ENCODE data around the gene MGAT5. TPM values are rescaled to one million over a fixed set of nuclear protein-coding genes. Genes with fewer than 3 reads are reported as not detected.

The MGAT5 gene
- total and polyA plus RNA-seq, 4 experiments from 2014 or later = 4.4 to 81.3 (median 48.0) TPM

- Histone ChIP-seq H3K9me3 (ENCODE audit: control insufficient read depth in 1 of 2, low read length in 2 of 2) (no peaks in the 10 kb centered on the region), H3K36me3 (ENCODE audit: insufficient read depth, low read length) (peaks cover 11% of the 10 kb centered on the region), H3K4me1 (ENCODE audit: insufficient read depth, low read length) (peaks cover 51% of the 10 kb centered on the region), H3K4me3 (ENCODE audit: low read length in 2 of 2) (no peak overlapping the region), H3K27me3 (ENCODE audit: insufficient read depth, low read length) (no peaks in the 10 kb centered on the region), H3K27ac (ENCODE audit: low read depth, low read length) (no peak overlapping the region)
- CTCF ChIA-PET (ENCODE audit: partially characterized antibody) = interaction anchor here (1.8 to 5.9 kb wide), 7 partner anchors 10 to 524 kb away, joined by 5 to 173 read pairs (median 14); no protein-coding TSS in a partner anchor
- H3K4me3 Mint-ChIP-seq = peak overlapping the region in 5 of 8 donors; percentile 13 to 62 (median 45)
- no peaks in the 10 kb centered on the region for H3K9me3 Mint-ChIP-seq
- H3K36me3 Mint-ChIP-seq = peaks cover 11 to 29% of the 10 kb centered on the region in 2 donors
- POLR2A ChIA-PET (ENCODE audit: partially characterized antibody) = interaction anchor here (3.6 kb wide), 1 partner anchor 290 kb away, joined by 58 read pairs; no protein-coding TSS in a partner anchor
- H3K27ac Mint-ChIP-seq = peak overlapping the region in 5 of 7 donors; percentile 10 to 81 (median 14)
- intact Hi-C loops (cut with micrococcal nuclease) = loop anchor here (5.0 kb wide), 1 partner anchor 203 kb away; no protein-coding TSS in a partner anchor
- peaks cover 50 to 69% (median 57%) of the 10 kb centered on the region in 4 donors for H3K4me1 Mint-ChIP-seq
- H3K27me3 Mint-ChIP-seq = no peaks in the 10 kb centered on the region
- DNase-seq = peak in 1 of 5 donors; percentile 16
These were observed 156.1 kb downstream of the MGAT5 start for GRCh38 chr2:134410006-134410405.

- CTCF ChIA-PET (ENCODE audit: partially characterized antibody) = interaction anchor here (0.8 to 5.9 kb wide), 23 partner anchors 10 to 525 kb away, joined by 3 to 173 read pairs (median 7); no protein-coding TSS in a partner anchor
- Mint-ChIP-seq H3K36me3 (peaks cover 11 to 27% of the 10 kb centered on the region in 2 donors), H3K4me1 (peaks cover 50 to 64% (median 57%) of the 10 kb centered on the region in 4 donors), H3K9me3 (no peaks in the 10 kb centered on the region), H3K27me3 (no peaks in the 10 kb centered on the region), H3K4me3 (peak overlapping the region in 3 of 8 donors; percentile 31 to 52 (median 33)), H3K27ac (peak overlapping the region; percentile 52 to 88 (median 72))
- DNase-seq = no peak
- intact Hi-C loops (cut with micrococcal nuclease) = loop anchor here (5.0 kb wide), 1 partner anchor 204 kb away; no protein-coding TSS in a partner anchor
- Histone ChIP-seq H3K27me3 (ENCODE audit: insufficient read depth, low read length) (no peaks in the 10 kb centered on the region), H3K4me1 (ENCODE audit: insufficient read depth, low read length) (peaks cover 51% of the 10 kb centered on the region), H3K27ac (ENCODE audit: low read depth, low read length) (no peak overlapping the region), H3K9me3 (ENCODE audit: control insufficient read depth in 1 of 2, low read length in 2 of 2) (no peaks in the 10 kb centered on the region), H3K36me3 (ENCODE audit: insufficient read depth, low read length) (peaks cover 11% of the 10 kb centered on the region), H3K4me3 (ENCODE audit: low read length in 2 of 2) (no peak overlapping the region)
- POLR2A ChIA-PET (ENCODE audit: partially characterized antibody) = interaction anchor here (1.4 to 3.6 kb wide), 4 partner anchors 10 to 290 kb away, joined by 3 to 58 read pairs (median 4); no protein-coding TSS in a partner anchor
These were observed 157.0 kb downstream of the MGAT5 start for GRCh38 chr2:134410831-134411231.

- Mint-ChIP-seq H3K27me3 (no peaks in the 10 kb centered on the region), H3K4me1 (peaks cover 50 to 63% (median 56%) of the 10 kb centered on the region in 4 donors), H3K9me3 (no peaks in the 10 kb centered on the region), H3K36me3 (peaks cover 8 to 25% of the 10 kb centered on the region in 2 donors), H3K4me3 (peak overlapping the region in 4 of 8 donors; percentile 6 to 41 (median 21)), H3K27ac (peak overlapping the region; percentile 36 to 88 (median 63))
- ChIA-PET POLR2A (ENCODE audit: partially characterized antibody) (interaction anchor here (0.9 to 3.6 kb wide), 5 partner anchors 9 to 291 kb away, joined by 3 to 58 read pairs (median 4); no protein-coding TSS in a partner anchor), CTCF (ENCODE audit: partially characterized antibody) (interaction anchor here (0.6 to 5.9 kb wide), 51 partner anchors 8 to 567 kb away, joined by 3 to 173 read pairs (median 4); no protein-coding TSS in a partner anchor)
- peaks cover 11% of the 10 kb centered on the region for H3K36me3 ChIP-seq (ENCODE audit: insufficient read depth, low read length)
- no peaks in the 10 kb centered on the region for H3K27me3 ChIP-seq (ENCODE audit: insufficient read depth, low read length)
- H3K9me3 ChIP-seq (ENCODE audit: control insufficient read depth in 1 of 2, low read length in 2 of 2) = no peaks in the 10 kb centered on the region
- no peak for DNase-seq
- peaks cover 51% of the 10 kb centered on the region for H3K4me1 ChIP-seq (ENCODE audit: insufficient read depth, low read length)
- no peak overlapping the region for H3K27ac ChIP-seq (ENCODE audit: low read depth, low read length)
- intact Hi-C loops (cut with micrococcal nuclease) = loop anchor here (5.0 kb wide), 1 partner anchor 204 kb away; no protein-coding TSS in a partner anchor
- no peak overlapping the region for H3K4me3 ChIP-seq (ENCODE audit: low read length in 2 of 2)
These were observed 157.5 kb downstream of the MGAT5 start for GRCh38 chr2:134411279-134411827.

GRCh38 chr2:134411828-134412638, 158.2 kb downstream of the MGAT5 start:
- Histone ChIP-seq H3K36me3 (ENCODE audit: insufficient read depth, low read length) (peaks cover 11% of the 10 kb centered on the region), H3K27me3 (ENCODE audit: insufficient read depth, low read length) (no peaks in the 10 kb centered on the region), H3K27ac (ENCODE audit: low read depth, low read length) (no peak overlapping the region), H3K9me3 (ENCODE audit: control insufficient read depth in 1 of 2, low read length in 2 of 2) (no peaks in the 10 kb centered on the region), H3K4me3 (ENCODE audit: low read length in 2 of 2) (no peak overlapping the region), H3K4me1 (ENCODE audit: insufficient read depth, low read length) (peaks cover 51% of the 10 kb centered on the region)
- H3K27ac Mint-ChIP-seq = peak overlapping the region in 6 of 7 donors; percentile 36 to 83 (median 56)
- no peaks in the 10 kb centered on the region for H3K27me3 Mint-ChIP-seq
- H3K9me3 Mint-ChIP-seq = no peaks in the 10 kb centered on the region
- ChIA-PET POLR2A (ENCODE audit: partially characterized antibody) (interaction anchor here (0.9 to 3.6 kb wide), 6 partner anchors 9 to 292 kb away, joined by 3 to 58 read pairs (median 4); no protein-coding TSS in a partner anchor), CTCF (ENCODE audit: partially characterized antibody) (interaction anchor here (0.6 to 5.9 kb wide), 53 partner anchors 8 to 568 kb away, joined by 3 to 173 read pairs (median 4); no protein-coding TSS in a partner anchor)
- H3K4me3 Mint-ChIP-seq = peak overlapping the region in 4 of 8 donors; percentile 6 to 18 (median 14)
- DNase-seq = peak; percentile 68 to 77 (median 73)
- intact Hi-C loops (cut with micrococcal nuclease) = loop anchor here (1.0 to 5.0 kb wide), 4 partner anchors 168 to 526 kb away; no protein-coding TSS in a partner anchor
- peaks cover 48 to 56% (median 54%) of the 10 kb centered on the region in 4 donors for H3K4me1 Mint-ChIP-seq
- H3K36me3 Mint-ChIP-seq = peaks cover 7 to 23% of the 10 kb centered on the region in 2 donors

GRCh38 chr2:134412639-134412999, 158.7 kb downstream of the MGAT5 start:
- Histone ChIP-seq H3K4me3 (ENCODE audit: low read length in 2 of 2) (no peak overlapping the region), H3K36me3 (ENCODE audit: insufficient read depth, low read length) (peaks cover 8% of the 10 kb centered on the region), H3K9me3 (ENCODE audit: control insufficient read depth in 1 of 2, low read length in 2 of 2) (no peaks in the 10 kb centered on the region), H3K27me3 (ENCODE audit: insufficient read depth, low read length) (no peaks in the 10 kb centered on the region), H3K4me1 (ENCODE audit: insufficient read depth, low read length) (peaks cover 47% of the 10 kb centered on the region), H3K27ac (ENCODE audit: low read depth, low read length) (no peak overlapping the region)
- Mint-ChIP-seq H3K9me3 (no peaks in the 10 kb centered on the region), H3K27me3 (no peaks in the 10 kb centered on the region), H3K4me3 (no peak overlapping the region), H3K36me3 (peaks cover 11 to 23% of the 10 kb centered on the region in 2 donors), H3K4me1 (peaks cover 42 to 50% (median 48%) of the 10 kb centered on the region in 4 donors), H3K27ac (no peak overlapping the region)
- ChIA-PET CTCF (ENCODE audit: partially characterized antibody) (interaction anchor here (0.9 to 5.9 kb wide), 35 partner anchors 8 to 527 kb away, joined by 3 to 173 read pairs (median 5); no protein-coding TSS in a partner anchor), POLR2A (ENCODE audit: partially characterized antibody) (interaction anchor here (1.1 to 3.6 kb wide), 3 partner anchors 8 to 292 kb away, joined by 3 to 58 read pairs (median 5); no protein-coding TSS in a partner anchor)
- no peak for DNase-seq
- intact Hi-C loops (cut with micrococcal nuclease) = loop anchor here (1.0 to 5.0 kb wide), 4 partner anchors 168 to 526 kb away; no protein-coding TSS in a partner anchor

- intact Hi-C loops (cut with micrococcal nuclease) = loop anchor here (5.0 kb wide), 1 partner anchor 206 kb away; no protein-coding TSS in a partner anchor
- ChIA-PET POLR2A (ENCODE audit: partially characterized antibody) (interaction anchor here (3.6 kb wide), 1 partner anchor 293 kb away, joined by 58 read pairs; no protein-coding TSS in a partner anchor), CTCF (ENCODE audit: partially characterized antibody) (interaction anchor here (1.4 to 5.9 kb wide), 6 partner anchors 10 to 528 kb away, joined by 3 to 173 read pairs (median 46); no protein-coding TSS in a partner anchor)
- no peak overlapping the region for H3K27ac ChIP-seq (ENCODE audit: low read depth, low read length)
- H3K9me3 ChIP-seq (ENCODE audit: control insufficient read depth in 1 of 2, low read length in 2 of 2) = no peaks in the 10 kb centered on the region
- no peak overlapping the region for H3K4me3 ChIP-seq (ENCODE audit: low read length in 2 of 2)
- no peaks in the 10 kb centered on the region for H3K27me3 Mint-ChIP-seq
- no peak for DNase-seq
- H3K36me3 Mint-ChIP-seq = peaks cover 18 to 31% of the 10 kb centered on the region in 2 donors
- H3K9me3 Mint-ChIP-seq = no peaks in the 10 kb centered on the region
- peak overlapping the region in 3 of 7 donors; percentile 3 to 18 (median 9) for H3K27ac Mint-ChIP-seq
- H3K36me3 ChIP-seq (ENCODE audit: insufficient read depth, low read length) = peaks cover 11% of the 10 kb centered on the region
- H3K4me1 ChIP-seq (ENCODE audit: insufficient read depth, low read length) = peaks cover 39% of the 10 kb centered on the region
- no peak overlapping the region for H3K4me3 Mint-ChIP-seq
- peaks cover 34 to 43% (median 40%) of the 10 kb centered on the region in 4 donors for H3K4me1 Mint-ChIP-seq
- no peaks in the 10 kb centered on the region for H3K27me3 ChIP-seq (ENCODE audit: insufficient read depth, low read length)
These were observed 159.6 kb downstream of the MGAT5 start for GRCh38 chr2:134413430-134413829.
